ENCODE measurements around the gene LMF1.

GRCh38 chr16:822174-822908, 148.4 kb downstream of the LMF1 start:
- TF ChIP-seq POLR2A (IDR thresholded peaks at IDR 0.05; ENCODE audit: low read length) = no peak
- TF ChIP-seq GATA1 (IDR thresholded peaks at IDR 0.05; ENCODE audit: low read depth, low read length) = no peak
